Left lung (tissue), 10 donors: ENCODE measurements around the gene PTPRD. TPM values are rescaled to one million over a fixed set of nuclear protein-coding genes. Genes with fewer than 3 reads are reported as not detected.
A peak's percentile ranks its signal among the peaks of the same experiment; 100 is the strongest.

Source experiments
- ATAC-seq: fragments of 200-7000 bp; cut with Tn5 transposase; one replicate; pipeline ENCODE4 v1.9.1; 2020; ENCODE audit warnings: moderate library complexity
- DNase-seq, 4 donors: peaks; one replicate each; pipeline ENCODE4 v3.0.0-alpha.2; 2013 to 2020
- H3K27ac ChIP-seq, 2 donors: fragments of 200-600 bp; sonication (generic) in 1 of 2; one replicate each; pipeline versions ENCODE4 v1.5.0 to v1.8.0; 2020 to 2021
- H3K27me3 ChIP-seq, 2 donors: fragments of 200-600 bp; sonication (generic) in 1 of 2; one replicate each; pipeline versions ENCODE4 v1.5.0 to v1.8.0; 2020 to 2021
- H3K36me3 ChIP-seq, 2 donors: fragments of 200-600 bp; sonication (generic) in 1 of 2; one replicate each; pipeline versions ENCODE4 v1.5.0 to v1.8.0; 2020 to 2021
- H3K4me1 ChIP-seq, 2 donors: fragments of 200-600 bp; one replicate each; pipeline ENCODE4 v1.8.0; 2021
- H3K4me3 ChIP-seq, 2 donors: fragments of 200-600 bp; sonication (generic) in 1 of 2; one replicate each; pipeline versions ENCODE4 v1.5.0 to v1.8.0; 2020 to 2021; ENCODE audit warnings: mild to moderate bottlenecking in 1 of 2
- H3K9me3 ChIP-seq, 2 donors: fragments of 200-600 bp; sonication (generic) in 1 of 2; one replicate each; pipeline versions ENCODE4 v1.5.0 to v1.8.0; 2020 to 2021
- intact Hi-C, 2 donors: fragments of 100-400 bp; cut with DNase I; formaldehyde crosslinking; loops; one replicate each; pipeline versions ENCODE4 v1.11.2 to v1.14.2; 2022
- polyA plus RNA-seq, 6 donors: library from polyadenylated mRNA; unstranded; fragments of 120-200 nt; gene quantifications; one replicate each; pipeline ENCODE4 v1.2.1, GENCODE V29; 2013; ENCODE audit not compliant: insufficient read length in 6 of 6
- total RNA-seq, 2 donors: library from RNA; stranded (reverse); fragmentation: NEBNext Ultra II Directional; extraction: Animal tissue kit (Norgen Biotek cat#: 25700); gene quantifications; one replicate each; pipeline ENCODE4 v1.2.1, GENCODE V29; 2021
- TF ChIP-seq, protein P1 (sequence below), 2 donors: fragments of 200-600 bp; sonication (generic) in 1 of 2; IDR thresholded peaks; one replicate each; pipeline versions ENCODE4 v1.5.0 to v1.8.0; 2021; ENCODE audit warnings: antibody characterized with exemption in 2 of 2
- donor health status: DM: no; HTN: yes; CAD: no.
- donor health status: DM: no; HTN: no; CAD: no.

The PTPRD gene
- total and polyA plus RNA-seq, 8 donors = 24.2 to 167 (median 139) TPM

DNA sequence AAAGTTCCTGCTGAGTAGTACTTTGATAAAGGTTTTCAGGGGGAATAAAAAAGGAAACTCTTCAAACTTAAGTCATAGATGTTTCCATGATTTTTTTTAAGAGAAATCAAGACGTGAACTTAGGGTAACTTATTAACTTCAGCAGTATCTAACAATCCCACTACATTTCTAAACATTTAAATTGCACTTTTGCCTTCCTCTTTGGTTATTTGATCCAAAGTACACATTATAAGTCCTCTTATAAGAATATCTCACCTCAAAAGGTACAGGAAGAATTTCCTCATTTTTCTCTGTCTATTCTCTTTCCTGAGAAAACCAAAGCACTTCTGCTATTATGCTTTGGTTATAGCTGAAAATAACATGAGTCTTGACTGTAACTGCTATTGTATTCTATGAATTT is 7.9 kb downstream of the PTPRD start:
- H3K27me3 ChIP-seq = no peaks in the 10 kb centered on the region
- DNase-seq (peak in 1 of 4 donors; percentile 2), ATAC-seq (peak; percentile 80)
- TF ChIP-seq, protein P1, sequence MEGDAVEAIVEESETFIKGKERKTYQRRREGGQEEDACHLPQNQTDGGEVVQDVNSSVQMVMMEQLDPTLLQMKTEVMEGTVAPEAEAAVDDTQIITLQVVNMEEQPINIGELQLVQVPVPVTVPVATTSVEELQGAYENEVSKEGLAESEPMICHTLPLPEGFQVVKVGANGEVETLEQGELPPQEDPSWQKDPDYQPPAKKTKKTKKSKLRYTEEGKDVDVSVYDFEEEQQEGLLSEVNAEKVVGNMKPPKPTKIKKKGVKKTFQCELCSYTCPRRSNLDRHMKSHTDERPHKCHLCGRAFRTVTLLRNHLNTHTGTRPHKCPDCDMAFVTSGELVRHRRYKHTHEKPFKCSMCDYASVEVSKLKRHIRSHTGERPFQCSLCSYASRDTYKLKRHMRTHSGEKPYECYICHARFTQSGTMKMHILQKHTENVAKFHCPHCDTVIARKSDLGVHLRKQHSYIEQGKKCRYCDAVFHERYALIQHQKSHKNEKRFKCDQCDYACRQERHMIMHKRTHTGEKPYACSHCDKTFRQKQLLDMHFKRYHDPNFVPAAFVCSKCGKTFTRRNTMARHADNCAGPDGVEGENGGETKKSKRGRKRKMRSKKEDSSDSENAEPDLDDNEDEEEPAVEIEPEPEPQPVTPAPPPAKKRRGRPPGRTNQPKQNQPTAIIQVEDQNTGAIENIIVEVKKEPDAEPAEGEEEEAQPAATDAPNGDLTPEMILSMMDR (IDR thresholded peaks at IDR 0.05) = no peak
- no peak overlapping the region for H3K4me3 ChIP-seq
- intact Hi-C loops = no loop called here
- H3K27ac ChIP-seq = peak overlapping the region in 1 of 2 donors; percentile 0
- no peaks in the 10 kb centered on the region for H3K36me3 ChIP-seq
- H3K9me3 ChIP-seq = no peaks in the 10 kb centered on the region
- no peaks in the 10 kb centered on the region for H3K4me1 ChIP-seq

DNA sequence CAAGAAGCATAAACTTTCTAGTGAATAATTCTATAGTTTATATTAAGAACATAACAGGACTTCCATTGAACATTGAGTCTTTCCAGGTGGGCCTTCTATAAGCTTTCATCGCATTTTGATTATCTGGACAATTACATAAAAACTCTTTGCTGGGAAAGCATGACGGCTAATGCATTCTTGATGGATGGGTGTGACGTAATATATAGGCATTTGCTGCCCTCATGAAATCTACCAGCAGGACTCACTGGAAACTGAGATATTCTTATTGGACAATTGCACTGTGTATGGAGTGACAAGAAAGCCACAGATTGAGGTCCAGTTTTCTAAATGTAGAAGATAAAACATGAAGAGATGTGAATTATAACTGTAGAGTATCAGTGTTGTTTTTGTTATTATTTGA is 15.0 kb downstream of the PTPRD start:
- no peak for ATAC-seq
- TF ChIP-seq, protein P1 (IDR thresholded peaks at IDR 0.05) = no peak
- Histone ChIP-seq H3K27me3 (no peaks in the 10 kb centered on the region), H3K4me3 (no peak overlapping the region), H3K27ac (no peak overlapping the region), H3K4me1 (no peaks in the 10 kb centered on the region), H3K9me3 (no peaks in the 10 kb centered on the region), H3K36me3 (no peaks in the 10 kb centered on the region)
- intact Hi-C loops = no loop called here
- no peak for DNase-seq

DNA sequence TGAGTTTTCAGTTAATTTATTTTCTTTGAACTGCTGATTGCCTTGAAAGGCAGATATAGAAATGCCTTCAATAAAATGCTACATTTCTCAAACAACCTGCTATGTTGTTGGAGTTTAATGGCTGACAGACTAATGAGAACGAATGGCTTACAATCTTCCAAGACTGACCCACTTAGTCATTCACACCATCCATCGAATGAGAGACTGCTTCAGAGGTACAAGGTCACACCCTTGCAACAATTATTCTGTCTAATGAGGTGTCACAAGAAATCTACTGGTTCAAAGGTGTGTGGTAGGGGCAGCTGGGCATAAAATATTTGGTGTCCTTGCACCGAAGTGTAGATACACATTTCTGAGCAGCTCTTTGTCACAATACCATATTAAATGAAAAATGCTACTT is 18.3 kb downstream of the PTPRD start:
- intact Hi-C loops = no loop called here
- no peak overlapping the region for H3K27ac ChIP-seq
- no peaks in the 10 kb centered on the region for H3K27me3 ChIP-seq
- DNase-seq = no peak
- no peaks in the 10 kb centered on the region for H3K4me1 ChIP-seq
- H3K36me3 ChIP-seq = no peaks in the 10 kb centered on the region
- no peak for ATAC-seq
- peaks cover 0 to 6% of the 10 kb centered on the region in 2 donors for H3K9me3 ChIP-seq
- TF ChIP-seq, protein P1 (IDR thresholded peaks at IDR 0.05) = no peak
- H3K4me3 ChIP-seq = no peak overlapping the region

DNA sequence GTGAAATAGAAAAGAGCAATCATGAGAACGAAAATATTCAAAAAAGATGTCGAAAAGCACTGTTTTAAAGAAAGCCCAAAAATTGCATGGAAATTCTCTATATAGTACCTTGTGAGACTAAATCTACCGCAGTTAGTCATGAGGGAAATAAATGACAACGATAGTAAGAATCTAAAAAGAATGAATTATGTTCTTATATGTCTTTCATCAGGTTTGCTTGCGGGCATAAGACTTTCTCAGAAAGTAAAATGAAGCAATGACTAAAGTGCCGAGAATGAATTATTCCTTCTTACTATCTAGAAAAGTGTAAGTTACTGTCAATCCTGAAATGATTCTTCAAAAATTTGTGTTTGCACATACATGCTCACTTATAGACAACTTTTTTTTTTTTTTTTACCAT is 26.4 kb downstream of the PTPRD start:
- ATAC-seq = no peak
- Histone ChIP-seq H3K4me3 (no peak overlapping the region), H3K36me3 (no peaks in the 10 kb centered on the region), H3K27ac (no peak overlapping the region), H3K9me3 (peaks cover 0 to 4% of the 10 kb centered on the region in 2 donors), H3K4me1 (no peaks in the 10 kb centered on the region), H3K27me3 (no peaks in the 10 kb centered on the region)
- no peak for DNase-seq
- TF ChIP-seq, protein P1 (IDR thresholded peaks at IDR 0.05) = no peak
- intact Hi-C loops = no loop called here

DNA sequence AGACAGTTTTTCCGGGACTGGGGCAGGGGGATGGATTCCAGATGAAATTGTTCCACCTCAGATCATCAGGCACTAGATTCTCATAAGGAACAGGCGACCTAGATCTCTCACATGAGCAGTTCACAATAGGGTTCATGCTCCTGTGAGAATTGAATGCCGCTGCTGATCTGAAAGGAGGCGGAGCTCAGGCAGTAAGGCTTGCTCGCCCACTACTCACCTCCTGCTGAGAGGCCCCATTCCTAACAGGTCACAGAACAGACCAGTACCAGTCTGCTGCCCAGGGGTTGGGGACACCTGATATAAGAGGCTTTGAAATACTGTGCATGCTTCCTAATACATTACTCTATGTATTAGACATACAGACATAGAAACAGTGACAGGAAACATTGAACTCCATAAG is 41.1 kb downstream of the PTPRD start:
- no peak for ATAC-seq
- Histone ChIP-seq H3K36me3 (no peaks in the 10 kb centered on the region), H3K9me3 (peaks cover 0 to 2% of the 10 kb centered on the region in 2 donors), H3K4me1 (no peaks in the 10 kb centered on the region), H3K27me3 (no peaks in the 10 kb centered on the region), H3K4me3 (no peak overlapping the region), H3K27ac (no peak overlapping the region)
- TF ChIP-seq, protein P1 (IDR thresholded peaks at IDR 0.05) = no peak
- no peak for DNase-seq
- intact Hi-C loops = no loop called here
